B cell (primary cell): ENCODE data around the gene ISOC2. TPM values are rescaled to one million over a fixed set of nuclear protein-coding genes. Genes with fewer than 3 reads are reported as not detected.
A peak's percentile ranks its signal among the peaks of the same experiment; 100 is the strongest.

Experiments used
- ATAC-seq: fragments of 200-7000 bp; cut with Tn5 transposase; one replicate; pipeline ENCODE4 v1.10.0; 2021; ENCODE audit warnings: low read depth, mild to moderate bottlenecking, moderate number of reproducible peaks, moderate library complexity
- CTCF ChIA-PET: fragments of 350-600 bp; sonication (Branson Sonifier 250); formaldehyde crosslinking; loops from one replicate; lab custom pipeline; 2021; ENCODE audit warnings: antibody characterized with exemption, inconsistent platforms; lab: Charles Lee
- POLR2A ChIA-PET: fragments of 350-600 bp; sonication (Branson Sonifier 250); formaldehyde crosslinking; loops from one replicate; lab custom pipeline; 2021; ENCODE audit warnings: antibody characterized with exemption; lab: Charles Lee
- DNase-seq: peaks from one replicate; pipeline ENCODE4 v3.0.0; 2013
- H2AFZ ChIP-seq: 2 replicates; pipeline ENCODE4 v1.6.1; 2012; ENCODE audit warnings: mild to moderate bottlenecking, low read depth, low read length; ENCODE audit not compliant: insufficient read depth, poor library complexity, severe bottlenecking
- H3K27ac ChIP-seq, 2 donors: 1 replicate in 1 of 2; 2 replicates in 1 of 2; pipeline ENCODE4 v1.5.1; 2012 to 2013; ENCODE audit warnings: low read length in 2 of 2, mild to moderate bottlenecking in 2 of 2, moderate library complexity in 1 of 2
- H3K27me3 ChIP-seq, 4 experiments: fragments of 200-600 bp in 1 of 4; sonication (generic) in 1 of 4; replicated peaks in 1 of 4; 1 replicate in 2 of 4; 2 replicates in 2 of 4; pipeline versions ENCODE4 v1.6.1 to v1.7.0; 2013 to 2016; ENCODE audit warnings: low read length in 3 of 4, mild to moderate bottlenecking in 2 of 4, mixed read lengths in 1 of 4, moderate library complexity in 1 of 4; ENCODE audit not compliant: insufficient read depth in 4 of 4, control insufficient read depth in 3 of 4; ENCODE audit errors: control extremely low read depth in 1 of 4
- H3K36me3 ChIP-seq, 2 experiments: replicated peaks in 1 of 2; 1 replicate in 1 of 2; 2 replicates in 1 of 2; pipeline versions ENCODE4 v1.6.1 to v1.7.1; 2013; ENCODE audit warnings: low read length in 1 of 2; ENCODE audit not compliant: insufficient read depth in 2 of 2, control insufficient read depth in 1 of 2; ENCODE audit errors: control extremely low read depth in 1 of 2, extremely low read depth in 1 of 2
- H3K4me1 ChIP-seq, 2 donors: fragments of 200-600 bp in 1 of 2; sonication (generic) in 1 of 2; 1 replicate in 1 of 2; 2 replicates in 1 of 2; pipeline versions ENCODE4 v1.5.1 to v1.6.1; 2013 to 2017; ENCODE audit warnings: low read length in 2 of 2; ENCODE audit not compliant: control insufficient read depth in 2 of 2, insufficient read depth in 2 of 2
- H3K4me2 ChIP-seq: replicated peaks from 2 replicates; pipeline ENCODE3; 2012; ENCODE audit warnings: mild to moderate bottlenecking, low read depth, low read length; ENCODE audit not compliant: poor library complexity, severe bottlenecking
- H3K4me3 ChIP-seq, 5 experiments: fragments of 200-600 bp in 1 of 5; sonication (generic) in 1 of 5; 1 replicate in 3 of 5; 2 replicates in 2 of 5; pipeline versions ENCODE4 v1.5.1 to v1.7.0; 2011 to 2016; ENCODE audit warnings: low read length in 4 of 5, mild to moderate bottlenecking in 4 of 5, low read depth in 2 of 5, control low read depth in 1 of 5, moderate library complexity in 1 of 5; ENCODE audit not compliant: insufficient read depth in 1 of 5; ENCODE audit errors: control extremely low read depth in 1 of 5, extremely low read depth in 1 of 5
- H3K79me2 ChIP-seq: fragments of 200-600 bp; sonication (generic); one replicate; pipeline ENCODE4 v1.6.0; 2016; ENCODE audit warnings: low read length; ENCODE audit not compliant: control insufficient read depth, insufficient read depth
- H3K9ac ChIP-seq: fragments of 200-600 bp; sonication (generic); 2 replicates; pipeline ENCODE4 v1.6.1; 2017; ENCODE audit warnings: mild to moderate bottlenecking, low read length, moderate library complexity
- H3K9me3 ChIP-seq, 3 donors: one replicate each; pipeline versions ENCODE4 v1.6.1 to v1.7.1; 2013; ENCODE audit warnings: low read length in 2 of 3; ENCODE audit not compliant: control insufficient read depth in 2 of 3, insufficient read depth in 1 of 3; ENCODE audit errors: control extremely low read depth in 1 of 3
- H4K20me1 ChIP-seq: 2 replicates; pipeline ENCODE4 v1.6.0; 2012; ENCODE audit warnings: mild to moderate bottlenecking, low read length; ENCODE audit not compliant: insufficient read depth, control insufficient read depth, poor library complexity, severe bottlenecking
- H3K27ac Mint-ChIP-seq: one replicate; pipeline ENCODE4 v1.8.0; 2021; ENCODE audit warnings: mixed read lengths
- H3K27me3 Mint-ChIP-seq: one replicate; pipeline ENCODE4 v1.8.0; 2021; ENCODE audit warnings: mixed read lengths
- H3K4me1 Mint-ChIP-seq: one replicate; pipeline ENCODE4 v1.8.0; 2021; ENCODE audit warnings: mixed read lengths
- H3K4me3 Mint-ChIP-seq: one replicate; pipeline ENCODE4 v1.8.0; 2021; ENCODE audit warnings: mixed read lengths
- H3K9me3 Mint-ChIP-seq: one replicate; pipeline ENCODE4 v1.8.0; 2022; ENCODE audit warnings: mixed read lengths; ENCODE audit not compliant: insufficient read depth
- EZH2 ChIP-seq: IDR thresholded peaks from 2 replicates; pipeline ENCODE4 v1.6.1; 2012; ENCODE audit warnings: borderline replicate concordance, low read depth, mild to moderate bottlenecking, moderate library complexity, low read length; ENCODE audit not compliant: insufficient read depth, poor library complexity, severe bottlenecking
- WGBS: methylation state at CpG from one replicate; pipeline ENCODE4 v1.1.5; 2013; ENCODE audit warnings: missing lambda C conversion rate; ENCODE audit not compliant: insufficient coverage; 5-methylcytosine and 5-hydroxymethylcytosine counted together
- intact Hi-C: fragments of 100-400 bp; cut with micrococcal nuclease; formaldehyde crosslinking; loops from one replicate; pipeline ENCODE4 v1.10.0; 2022
- polyA plus RNA-seq: library from polyadenylated mRNA; depleted of rRNA; stranded (reverse); fragments of >200 nt; gene quantifications from 2 replicates; pipeline ENCODE4 v1.2.3, GENCODE V29; 2012
- total RNA-seq, 2 donors: library from RNA; stranded (reverse); fragments of 120-200 nt in 1 of 2; gene quantifications; 1 replicate in 1 of 2; 2 replicates in 1 of 2; pipeline versions ENCODE4 v1.2.3 to v1.2.4, GENCODE V29; 2013 to 2022
- TF ChIP-seq, protein P1 (sequence below): fragments of 200-600 bp; IDR thresholded peaks from one replicate; pipeline ENCODE4 v1.8.0; 2022; ENCODE audit warnings: antibody characterized with exemption, mild to moderate bottlenecking

Gene ISOC2
- total and polyA plus RNA-seq, 2 donors (not counting 1 experiment from before 2014, with no cell fraction given) = 10.0 to 27.6 TPM

DNA sequence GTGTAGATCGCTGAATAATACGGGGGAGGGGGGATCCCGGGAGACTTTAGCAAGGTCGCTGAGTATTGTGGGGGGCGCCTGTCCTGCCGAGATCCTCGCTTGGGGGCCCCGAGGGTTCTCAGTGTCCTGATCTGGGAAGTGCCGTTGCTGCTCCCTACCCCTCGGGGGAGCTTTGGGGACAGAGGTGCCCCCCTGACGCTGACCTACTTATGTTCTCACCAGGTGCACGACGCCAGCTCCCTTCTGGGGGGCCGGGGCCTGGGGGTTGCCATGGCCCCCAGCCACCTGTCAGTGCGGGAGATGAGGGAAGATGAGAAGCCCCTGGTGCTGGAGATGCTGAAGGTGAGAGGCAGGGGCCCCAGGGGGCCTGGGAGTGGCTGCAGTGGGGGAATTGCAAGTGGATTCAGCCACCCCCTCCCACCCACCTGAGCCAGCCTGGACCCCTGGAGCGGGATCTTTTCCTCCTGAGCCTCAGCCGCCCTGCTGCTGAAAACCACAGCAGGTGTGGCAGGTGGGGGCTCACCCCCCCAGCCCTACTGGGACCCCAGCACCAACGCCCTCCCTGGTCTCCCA is 24.1 kb upstream of the ISOC2 start:
- H3K4me3 ChIP-seq = peak overlapping the region; percentile 3 to 71 (median 55)
- H2AFZ ChIP-seq = peak overlapping the region; percentile 60
- TF ChIP-seq EZH2 = no peak
- TF ChIP-seq, protein P1, sequence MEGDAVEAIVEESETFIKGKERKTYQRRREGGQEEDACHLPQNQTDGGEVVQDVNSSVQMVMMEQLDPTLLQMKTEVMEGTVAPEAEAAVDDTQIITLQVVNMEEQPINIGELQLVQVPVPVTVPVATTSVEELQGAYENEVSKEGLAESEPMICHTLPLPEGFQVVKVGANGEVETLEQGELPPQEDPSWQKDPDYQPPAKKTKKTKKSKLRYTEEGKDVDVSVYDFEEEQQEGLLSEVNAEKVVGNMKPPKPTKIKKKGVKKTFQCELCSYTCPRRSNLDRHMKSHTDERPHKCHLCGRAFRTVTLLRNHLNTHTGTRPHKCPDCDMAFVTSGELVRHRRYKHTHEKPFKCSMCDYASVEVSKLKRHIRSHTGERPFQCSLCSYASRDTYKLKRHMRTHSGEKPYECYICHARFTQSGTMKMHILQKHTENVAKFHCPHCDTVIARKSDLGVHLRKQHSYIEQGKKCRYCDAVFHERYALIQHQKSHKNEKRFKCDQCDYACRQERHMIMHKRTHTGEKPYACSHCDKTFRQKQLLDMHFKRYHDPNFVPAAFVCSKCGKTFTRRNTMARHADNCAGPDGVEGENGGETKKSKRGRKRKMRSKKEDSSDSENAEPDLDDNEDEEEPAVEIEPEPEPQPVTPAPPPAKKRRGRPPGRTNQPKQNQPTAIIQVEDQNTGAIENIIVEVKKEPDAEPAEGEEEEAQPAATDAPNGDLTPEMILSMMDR = no peak
- CTCF ChIA-PET = interaction anchor here (1.0 to 2.8 kb wide), 2 partner anchors 9 to 18 kb away, joined by 4 to 15 read pairs; partner anchors contain the start of gene ZNF628
- peak overlapping the region; percentile 20 to 70 for H3K27ac ChIP-seq
- H3K4me1 ChIP-seq = peaks cover 10 to 22% of the 10 kb centered on the region in 2 donors
- WGBS = 34% methylated on average over 18 of the region's 18 CpGs
- peaks cover 12% of the 10 kb centered on the region for H3K4me1 Mint-ChIP-seq
- H3K36me3 ChIP-seq = peaks cover 0 to 2% of the 10 kb centered on the region in 2 experiments
- H3K27ac Mint-ChIP-seq = peak overlapping the region; percentile 80
- DNase-seq (no peak), ATAC-seq (peak; percentile 9)
- H3K27me3 Mint-ChIP-seq = no peaks in the 10 kb centered on the region
- intact Hi-C loops = loop anchor here (1.0 kb wide), 1 partner anchor 8 kb away; no protein-coding TSS in a partner anchor
- POLR2A ChIA-PET = interaction anchor here (0.5 to 2.1 kb wide), 5 partner anchors 9 to 213 kb away, joined by 3 to 30 read pairs (median 3); partner anchors contain the start of genes FIZ1, ZNF628 and ZNF784
- peaks cover 20% of the 10 kb centered on the region for H4K20me1 ChIP-seq
- H3K27me3 ChIP-seq = peaks cover 0 to 4% (median 0%) of the 10 kb centered on the region in 4 experiments
- H3K79me2 ChIP-seq = peaks cover 6% of the 10 kb centered on the region
- H3K9me3 ChIP-seq = no peaks in the 10 kb centered on the region
- peak overlapping the region; percentile 83 for H3K4me3 Mint-ChIP-seq
- no peaks in the 10 kb centered on the region for H3K9me3 Mint-ChIP-seq
- H3K9ac ChIP-seq = peak overlapping the region; percentile 68
- peak overlapping the region; percentile 87 for H3K4me2 ChIP-seq
